Regular cardiac myocyte (primary cell): ENCODE measurements around the gene PHB1. TPM values are rescaled to one million over a fixed set of nuclear protein-coding genes. Genes with fewer than 3 reads are reported as not detected.

Source experiments
- total RNA-seq: library from RNA; depleted of rRNA; stranded (reverse); fragments of >200 nt; gene quantifications from 2 replicates; pipeline ENCODE4 v1.2.3, GENCODE V29; 2014

Gene PHB1
- total RNA-seq, result 107 and 208 TPM in 2 replicates

DNA sequence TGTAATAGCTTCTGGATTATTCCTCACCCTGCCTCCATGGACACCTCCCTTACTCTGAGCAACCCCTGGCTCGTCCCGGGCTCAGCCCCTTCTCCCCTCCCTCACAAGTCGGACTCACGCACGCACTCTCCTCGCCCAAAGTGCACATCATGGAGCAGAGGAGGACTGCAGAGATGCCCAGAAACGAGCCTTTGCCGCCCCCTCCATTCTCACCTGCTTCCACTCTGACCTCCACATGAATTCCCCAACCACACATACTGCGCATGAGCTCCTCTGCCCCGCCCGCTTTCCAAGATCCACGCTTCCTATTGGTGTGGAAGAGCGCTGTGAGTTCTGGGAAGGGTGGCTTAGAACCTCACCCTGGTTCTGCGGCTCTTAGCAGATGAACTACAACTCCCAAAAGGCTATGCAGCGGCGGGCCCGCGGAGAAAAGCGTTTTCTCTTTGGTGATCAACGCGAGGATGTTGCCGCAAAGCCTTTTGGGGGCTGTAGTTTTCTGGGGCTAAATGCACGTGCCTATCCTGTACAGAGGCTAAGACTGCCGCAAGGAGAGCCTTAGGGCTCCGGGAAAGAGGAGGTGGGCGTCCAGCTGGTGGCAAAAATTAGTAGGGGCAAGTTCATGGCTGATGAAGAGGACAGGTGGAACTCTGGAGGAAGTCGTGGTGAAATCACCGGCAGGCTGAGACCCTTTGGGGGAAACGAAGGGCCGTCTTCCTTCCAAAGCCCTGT, at the start of gene PHB1:
Gene PHB1, minus strand, starts transcription at position 261 of the 729 bp plus-strand sequence. CDS start 1,618 bp downstream, outside the sequence.

DNA sequence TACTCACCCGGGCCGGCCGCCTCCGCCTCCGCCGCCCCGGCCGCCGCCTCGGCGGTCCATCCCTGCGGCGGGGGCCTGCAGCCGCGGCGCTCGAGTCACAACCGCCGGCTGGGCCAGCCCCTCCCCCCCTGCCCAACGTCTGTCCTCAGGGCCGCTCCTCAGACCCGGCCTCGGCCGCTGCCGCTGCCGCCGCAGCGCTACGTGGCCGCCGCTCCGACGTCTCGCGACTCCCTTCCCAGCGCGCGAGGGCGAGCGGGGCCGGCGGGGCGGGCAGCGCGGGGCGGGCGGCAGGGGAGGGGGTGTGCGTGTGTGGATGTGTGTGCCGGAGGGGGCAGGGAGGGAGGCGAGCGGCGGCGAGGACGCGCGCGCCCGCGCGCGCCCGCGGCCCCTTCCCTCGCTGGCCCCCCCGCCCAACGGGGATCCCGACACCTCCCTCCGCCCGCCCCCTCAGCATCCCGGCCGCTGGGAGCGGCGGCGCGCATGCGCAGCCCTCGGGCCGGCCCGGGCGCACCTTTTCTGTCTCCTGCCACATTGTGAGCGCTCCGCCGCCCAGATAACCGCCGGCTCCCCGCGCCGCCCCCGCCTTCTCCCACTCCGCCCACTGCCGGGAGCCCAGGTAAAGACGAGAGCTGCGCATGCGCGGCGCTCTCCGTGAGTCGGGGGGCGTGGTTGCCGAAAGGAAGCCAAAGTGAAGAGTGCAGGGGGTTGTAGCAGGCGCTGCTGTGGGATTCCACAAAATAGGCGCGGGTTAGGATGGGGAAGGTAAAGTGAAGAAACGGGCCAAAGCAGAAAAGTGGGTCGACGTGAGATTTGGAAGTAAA, 52.6 kb downstream of the PHB1 start, which contains the start of gene ZNF652:
Gene ZNF652, minus strand, starts transcription at position 349 of the 821 bp plus-strand sequence. CDS start 44,525 bp downstream, outside the sequence.

Other genes starting within 250 kb of the PHB1 start
- 0.38 and 0.56 TPM in 2 replicates for gene GNGT2, start 204.3 kb downstream of the PHB1 start, total RNA-seq
- under 0.01 and 0.58 TPM in 2 replicates for gene ABI3, start 204.2 kb downstream of the PHB1 start, total RNA-seq
- gene PHOSPHO1, start 184.1 kb downstream of the PHB1 start, total RNA-seq, result 0.56 and 0.58 TPM in 2 replicates
- 6.3 and 8.7 TPM in 2 replicates for gene ZNF652, start 52.6 kb downstream of the PHB1 start, total RNA-seq
- gene NGFR, start 80.4 kb upstream of the PHB1 start, total RNA-seq, result 0.19 and 0.28 TPM in 2 replicates
- 0.38 and 2.0 TPM in 2 replicates for gene NXPH3, start 161.0 kb upstream of the PHB1 start, total RNA-seq